Mesenchymal stem cell (in vitro differentiated cells and primary cell): ENCODE measurements around the gene SMIM13.

Source experiments
- DNase-seq: peaks from one replicate; pipeline ENCODE4 v3.0.0-alpha.2; 2013
- H2AFZ ChIP-seq: one replicate; pipeline ENCODE4 v1.6.1; 2013; ENCODE audit warnings: low read depth, mild to moderate bottlenecking, control low read depth, inconsistent platforms, low read length, moderate library complexity
- H2AK5ac ChIP-seq: 2 replicates; pipeline ENCODE4 v1.6.1; 2013; ENCODE audit warnings: low read length, moderate library complexity, mild to moderate bottlenecking, inconsistent platforms; ENCODE audit not compliant: severe bottlenecking
- H2BK120ac ChIP-seq: one replicate; pipeline ENCODE4 v1.6.1; 2013; ENCODE audit warnings: low read depth, mild to moderate bottlenecking, inconsistent platforms, low read length, moderate library complexity
- H2BK12ac ChIP-seq, 2 experiments: one replicate each; pipeline ENCODE4 v1.6.1; 2013; ENCODE audit warnings: inconsistent platforms in 2 of 2, low read length in 2 of 2, mild to moderate bottlenecking in 2 of 2, moderate library complexity in 2 of 2, control low read depth in 1 of 2
- H2BK15ac ChIP-seq: one replicate; pipeline ENCODE4 v1.6.1; 2013; ENCODE audit warnings: mild to moderate bottlenecking, low read depth, inconsistent platforms; ENCODE audit not compliant: poor library complexity, severe bottlenecking
- H2BK5ac ChIP-seq: 2 replicates; pipeline ENCODE4 v1.6.1; 2013; ENCODE audit warnings: low read depth, mild to moderate bottlenecking, low read length, control low read depth, inconsistent platforms; ENCODE audit not compliant: poor library complexity, severe bottlenecking
- H3K14ac ChIP-seq, 2 experiments: one replicate each; pipeline ENCODE4 v1.6.1; 2013; ENCODE audit warnings: inconsistent platforms in 2 of 2, low read length in 2 of 2, control low read depth in 1 of 2, mild to moderate bottlenecking in 1 of 2, moderate library complexity in 1 of 2
- H3K18ac ChIP-seq, 2 experiments: one replicate each; pipeline ENCODE4 v1.6.1; 2013; ENCODE audit warnings: inconsistent platforms in 2 of 2, low read length in 2 of 2, control low read depth in 1 of 2, low read depth in 1 of 2, mild to moderate bottlenecking in 1 of 2
- H3K23ac ChIP-seq, 2 experiments: one replicate each; pipeline ENCODE4 v1.6.1; 2013; ENCODE audit warnings: inconsistent platforms in 2 of 2, low read length in 2 of 2, mild to moderate bottlenecking in 2 of 2, moderate library complexity in 2 of 2, control low read depth in 1 of 2
- H3K27ac ChIP-seq: 2 replicates; pipeline ENCODE4 v1.5.1; 2013; ENCODE audit warnings: mild to moderate bottlenecking, moderate library complexity, low read length, control low read depth, inconsistent platforms; ENCODE audit not compliant: poor library complexity, severe bottlenecking
- H3K27me3 ChIP-seq, 2 experiments: 2 replicates each; pipeline versions ENCODE4 v1.6.1 to v1.7.0; 2013; ENCODE audit warnings: low read length in 2 of 2, mild to moderate bottlenecking in 2 of 2, moderate library complexity in 2 of 2, control low read depth in 1 of 2, inconsistent platforms in 1 of 2; ENCODE audit not compliant: control insufficient read depth in 1 of 2, insufficient read depth in 1 of 2
- H3K36me3 ChIP-seq, 2 experiments: 2 replicates each; pipeline versions ENCODE4 v1.6.1 to v1.7.0; 2013; ENCODE audit warnings: low read length in 2 of 2, control low read depth in 1 of 2, inconsistent platforms in 1 of 2, low read depth in 1 of 2, mild to moderate bottlenecking in 1 of 2; ENCODE audit not compliant: insufficient read depth in 2 of 2, control insufficient read depth in 1 of 2
- H3K4ac ChIP-seq, 2 experiments: one replicate each; pipeline ENCODE4 v1.6.1; 2013; ENCODE audit warnings: inconsistent platforms in 2 of 2, low read length in 2 of 2, mild to moderate bottlenecking in 2 of 2, moderate library complexity in 2 of 2, control low read depth in 1 of 2, low read depth in 1 of 2
- H3K4me1 ChIP-seq: 2 replicates; pipeline ENCODE4 v1.6.1; 2013; ENCODE audit warnings: low read depth, low read length, control low read depth; ENCODE audit not compliant: control insufficient read depth, insufficient read depth
- H3K4me2 ChIP-seq: 2 replicates; pipeline ENCODE4 v1.6.1; 2013; ENCODE audit warnings: low read length, mild to moderate bottlenecking, inconsistent platforms; ENCODE audit not compliant: poor library complexity, severe bottlenecking
- H3K4me3 ChIP-seq, 2 experiments: 2 replicates each; pipeline versions ENCODE4 v1.5.1 to v1.7.0; 2013; ENCODE audit warnings: low read length in 2 of 2, mild to moderate bottlenecking in 2 of 2, control low read depth in 1 of 2, low read depth in 1 of 2; ENCODE audit not compliant: insufficient read depth in 1 of 2
- H3K79me1 ChIP-seq: replicated peaks from 2 replicates; pipeline ENCODE4 v1.6.1; 2013; ENCODE audit warnings: mild to moderate bottlenecking, control low read depth, low read length, inconsistent platforms; ENCODE audit not compliant: poor library complexity, severe bottlenecking
- H3K9ac ChIP-seq: 2 replicates; pipeline ENCODE4 v1.7.0; 2013; ENCODE audit warnings: mild to moderate bottlenecking, low read length, moderate library complexity
- H3K9me3 ChIP-seq: 2 replicates; pipeline ENCODE4 v1.7.0; 2013; ENCODE audit warnings: mild to moderate bottlenecking, low read length; ENCODE audit not compliant: control insufficient read depth
- H4K8ac ChIP-seq: one replicate; pipeline ENCODE4 v1.6.1; 2013; ENCODE audit warnings: inconsistent platforms, mild to moderate bottlenecking, low read length, moderate library complexity
- H4K91ac ChIP-seq: one replicate; pipeline ENCODE4 v1.6.1; 2013; ENCODE audit warnings: mild to moderate bottlenecking, low read length, inconsistent platforms
- WGBS: methylation state at CpG from one replicate; pipeline ENCODE4 v1.1.7; 2013; ENCODE audit warnings: mixed read lengths; 5-methylcytosine and 5-hydroxymethylcytosine counted together

The SMIM13 gene

DNA sequence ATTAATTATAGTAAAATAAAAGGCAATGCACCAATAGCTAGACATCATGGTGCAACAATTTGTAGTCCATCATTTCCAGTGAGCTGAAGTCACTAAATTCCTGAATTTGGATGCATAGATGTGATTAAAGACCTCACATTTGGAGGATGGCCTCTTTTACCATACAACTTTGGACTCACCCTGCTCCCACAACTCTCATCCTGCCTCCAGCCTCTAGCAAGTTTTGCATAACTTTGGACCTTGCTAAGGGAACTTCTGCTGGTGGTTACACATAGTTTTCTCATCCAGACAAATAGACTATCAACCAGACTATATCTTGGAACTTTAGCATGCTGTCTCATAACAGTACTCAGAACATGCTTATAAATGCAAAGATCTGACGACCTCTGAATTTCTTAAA is 36.8 kb upstream of the SMIM13 start:
- no peaks in the 10 kb centered on the region for H3K27me3 ChIP-seq
- H3K4me3 ChIP-seq, result no peak overlapping the region
- H3K18ac ChIP-seq, result no peak overlapping the region
- H2BK15ac ChIP-seq, result no peak overlapping the region
- 100% methylated on average over 1 of the region's 1 CpG for WGBS
- no peak overlapping the region for H3K14ac ChIP-seq
- H3K9me3 ChIP-seq, result no peaks in the 10 kb centered on the region
- DNase-seq, result no peak
- H2AK5ac ChIP-seq, result no peak overlapping the region
- H3K4me1 ChIP-seq, result peaks cover 4% of the 10 kb centered on the region
- H2AFZ ChIP-seq, result no peak overlapping the region
- H3K4ac ChIP-seq, result no peak overlapping the region
- H2BK12ac ChIP-seq, result no peak overlapping the region
- H3K4me2 ChIP-seq, result no peak overlapping the region
- H3K9ac ChIP-seq, result no peak overlapping the region
- H4K8ac ChIP-seq, result no peak overlapping the region
- H3K23ac ChIP-seq, result no peak overlapping the region
- H3K27ac ChIP-seq, result no peak overlapping the region
- no peaks in the 10 kb centered on the region for H3K36me3 ChIP-seq
- H4K91ac ChIP-seq, result no peak overlapping the region
- H2BK5ac ChIP-seq, result no peak overlapping the region
- no peaks in the 10 kb centered on the region for H3K79me1 ChIP-seq
- H2BK120ac ChIP-seq, result no peak overlapping the region

DNA sequence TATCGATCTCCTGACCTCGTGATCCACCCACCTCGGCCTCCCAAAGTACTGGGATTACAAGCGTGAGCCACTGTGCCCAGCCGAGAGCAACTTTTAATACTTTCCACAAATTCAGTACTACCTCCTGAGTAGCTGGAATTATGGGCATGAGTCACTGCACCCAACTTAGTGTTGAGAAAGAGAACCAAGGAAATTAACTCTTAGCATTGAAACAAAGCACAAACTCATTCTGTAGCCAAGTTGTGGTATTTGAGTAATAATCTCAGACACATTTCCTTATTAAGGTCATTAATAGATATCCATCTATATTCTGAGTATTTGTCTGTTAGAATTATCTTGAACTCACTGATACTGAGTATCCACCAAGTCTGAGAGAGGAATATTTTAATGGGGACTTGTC is 35.2 kb upstream of the SMIM13 start:
- Histone ChIP-seq H3K27ac (no peak overlapping the region), H3K79me1 (no peaks in the 10 kb centered on the region), H2BK120ac (no peak overlapping the region), H3K23ac (no peak overlapping the region), H4K91ac (no peak overlapping the region), H4K8ac (no peak overlapping the region), H2AFZ (no peak overlapping the region), H3K27me3 (no peaks in the 10 kb centered on the region), H3K4me3 (no peak overlapping the region), H3K9me3 (no peaks in the 10 kb centered on the region), H3K36me3 (no peaks in the 10 kb centered on the region), H3K4ac (no peak overlapping the region), H2BK12ac (no peak overlapping the region), H3K18ac (no peak overlapping the region), H2BK5ac (no peak overlapping the region), H3K4me2 (no peak overlapping the region), H3K4me1 (peaks cover 4% of the 10 kb centered on the region), H3K9ac (no peak overlapping the region), H2AK5ac (no peak overlapping the region), H2BK15ac (no peak overlapping the region), H3K14ac (no peak overlapping the region)
- 94% methylated on average over 2 of the region's 5 CpGs for whole genome bisulfite sequencing
- peak; percentile 16 for DNase-seq

DNA sequence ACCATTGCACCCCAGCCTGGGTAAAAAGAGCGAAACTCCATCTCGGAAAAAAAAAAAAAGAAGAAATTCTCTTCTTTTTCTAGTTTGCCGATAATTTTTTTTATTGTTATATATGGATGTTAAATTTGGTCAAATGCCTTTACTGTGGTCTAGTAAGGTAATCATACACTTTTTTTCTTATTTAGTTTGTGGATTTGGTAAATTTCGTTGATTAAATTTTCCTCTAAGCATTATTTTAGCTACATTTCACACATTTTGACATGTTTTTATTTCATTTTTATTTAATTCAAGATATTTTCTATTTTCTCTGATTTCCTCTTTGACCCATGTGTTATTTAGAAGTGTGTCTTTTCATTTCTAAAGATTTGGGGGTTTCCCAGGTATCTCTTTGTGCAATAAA is 31.6 kb upstream of the SMIM13 start:
- H2BK15ac ChIP-seq, result no peak overlapping the region
- WGBS, result 100% methylated on average over 1 of the region's 4 CpGs
- no peak overlapping the region for H2AK5ac ChIP-seq
- no peak overlapping the region for H4K91ac ChIP-seq
- H3K14ac ChIP-seq, result no peak overlapping the region
- H2BK120ac ChIP-seq, result no peak overlapping the region
- H2BK12ac ChIP-seq, result no peak overlapping the region
- H2BK5ac ChIP-seq, result no peak overlapping the region
- no peaks in the 10 kb centered on the region for H3K9me3 ChIP-seq
- H3K4me2 ChIP-seq, result no peak overlapping the region
- peaks cover 0 to 2% of the 10 kb centered on the region in 2 experiments for H3K27me3 ChIP-seq
- H3K23ac ChIP-seq, result no peak overlapping the region
- H3K4ac ChIP-seq, result no peak overlapping the region
- no peak overlapping the region for H4K8ac ChIP-seq
- no peak for DNase-seq
- H3K9ac ChIP-seq, result no peak overlapping the region
- no peak overlapping the region for H2AFZ ChIP-seq
- H3K18ac ChIP-seq, result no peak overlapping the region
- H3K4me3 ChIP-seq, result no peak overlapping the region
- no peak overlapping the region for H3K27ac ChIP-seq
- H3K36me3 ChIP-seq, result no peaks in the 10 kb centered on the region
- H3K4me1 ChIP-seq, result no peaks in the 10 kb centered on the region
- H3K79me1 ChIP-seq, result no peaks in the 10 kb centered on the region

- Histone ChIP-seq H2BK120ac (no peak overlapping the region), H3K18ac (no peak overlapping the region), H3K4me2 (no peak overlapping the region), H3K4ac (no peak overlapping the region), H3K9me3 (no peaks in the 10 kb centered on the region), H4K91ac (no peak overlapping the region), H2BK5ac (no peak overlapping the region), H3K79me1 (no peaks in the 10 kb centered on the region), H2AFZ (no peak overlapping the region), H3K9ac (no peak overlapping the region), H3K4me1 (no peaks in the 10 kb centered on the region), H2BK12ac (no peak overlapping the region), H3K23ac (no peak overlapping the region), H4K8ac (no peak overlapping the region), H2AK5ac (no peak overlapping the region), H3K27me3 (peaks cover 0 to 2% of the 10 kb centered on the region in 2 experiments), H3K36me3 (no peaks in the 10 kb centered on the region), H3K4me3 (no peak overlapping the region), H3K14ac (no peak overlapping the region), H3K27ac (no peak overlapping the region), H2BK15ac (no peak overlapping the region)
- DNase-seq, result no peak
- WGBS, result no CpG with 5 or more reads among the region's 2 CpGs
Observed at GRCh38 chr6:11062715-11063114, 30.9 kb upstream of the SMIM13 start.
